Thoracic aorta (tissue), 2 donors: ENCODE measurements around the gene HPN. TPM values are rescaled to one million over a fixed set of nuclear protein-coding genes. Genes with fewer than 3 reads are reported as not detected.

ENCODE experiments used
- ATAC-seq: fragments of 150-250 bp; one replicate; pipeline ENCODE4 v1.8.0; 2017; ENCODE audit warnings: low read depth; ENCODE audit not compliant: insufficient number of reproducible peaks, low FRiP score
- DNase-seq: peaks from one replicate; pipeline ENCODE4 v3.0.0-alpha.2; 2020; ENCODE audit warnings: low spot score
- H3K27ac ChIP-seq, 2 donors: fragments of 200-600 bp; sonication (generic); 1 replicate in 1 of 2; 2 replicates in 1 of 2; pipeline ENCODE4 v1.5.1; 2016; ENCODE audit warnings: mild to moderate bottlenecking in 2 of 2, moderate library complexity in 2 of 2
- H3K27me3 ChIP-seq: fragments of 200-600 bp; sonication (generic); replicated peaks from 2 replicates; pipeline ENCODE4 v1.6.0; 2016; ENCODE audit warnings: mild to moderate bottlenecking; ENCODE audit not compliant: insufficient read depth
- H3K36me3 ChIP-seq: fragments of 200-600 bp; sonication (generic); one replicate; pipeline ENCODE4 v1.5.1; 2016
- H3K4me1 ChIP-seq, 2 donors: fragments of 200-600 bp; sonication (generic); 1 replicate in 1 of 2; 2 replicates in 1 of 2; pipeline versions ENCODE4 v1.5.1 to v1.6.0; 2016; ENCODE audit warnings: low read depth in 2 of 2, mild to moderate bottlenecking in 1 of 2; ENCODE audit not compliant: control insufficient read depth in 1 of 2
- H3K4me3 ChIP-seq: fragments of 200-600 bp; sonication (generic); 2 replicates; pipeline ENCODE4 v1.5.1; 2016; ENCODE audit warnings: mild to moderate bottlenecking
- H3K9me3 ChIP-seq: fragments of 200-600 bp; sonication (generic); 2 replicates; pipeline ENCODE4 v1.5.1; 2016
- total RNA-seq, 2 donors: library from RNA; depleted of rRNA; stranded (reverse); fragments of >200 nt; gene quantifications; one replicate each; pipeline versions ENCODE4 v1.1.0 to v1.2.3, GENCODE V29; 2016
- TF ChIP-seq, protein P1 (sequence below): fragments of 200-600 bp; sonication (generic); IDR thresholded peaks from one replicate; pipeline ENCODE4 v1.5.1; 2019; ENCODE audit warnings: antibody characterized with exemption

The HPN gene
- total RNA-seq, 2 donors from 2014 or later = 0.35 to 5.4 TPM

DNA sequence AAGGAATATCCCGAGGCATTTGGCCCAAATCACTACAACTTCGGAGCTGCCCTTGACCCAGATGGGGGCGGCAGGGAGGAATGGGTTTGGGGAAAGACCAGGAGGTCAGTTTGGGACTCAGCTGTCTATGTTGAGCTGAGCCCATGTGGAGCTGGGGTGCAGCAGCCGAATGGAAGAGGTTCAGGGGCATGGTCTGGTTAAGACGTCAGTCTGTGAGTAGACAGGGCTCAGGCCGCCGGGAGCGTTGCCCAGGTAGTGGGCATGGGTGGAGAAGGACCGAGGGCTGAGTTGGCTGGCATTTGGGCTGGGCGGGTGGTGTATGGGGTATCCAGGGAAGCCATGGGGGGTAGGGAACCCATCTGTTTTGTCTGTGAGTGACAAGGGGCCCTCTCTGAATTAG, 20.5 kb upstream of the HPN start:
- Histone ChIP-seq H3K36me3 (peaks cover 73% of the 10 kb centered on the region), H3K27me3 (no peaks in the 10 kb centered on the region), H3K9me3 (no peaks in the 10 kb centered on the region), H3K4me1 (no peaks in the 10 kb centered on the region), H3K27ac (no peak overlapping the region), H3K4me3 (no peak overlapping the region)
- no peak for DNase-seq
- TF ChIP-seq, protein P1, sequence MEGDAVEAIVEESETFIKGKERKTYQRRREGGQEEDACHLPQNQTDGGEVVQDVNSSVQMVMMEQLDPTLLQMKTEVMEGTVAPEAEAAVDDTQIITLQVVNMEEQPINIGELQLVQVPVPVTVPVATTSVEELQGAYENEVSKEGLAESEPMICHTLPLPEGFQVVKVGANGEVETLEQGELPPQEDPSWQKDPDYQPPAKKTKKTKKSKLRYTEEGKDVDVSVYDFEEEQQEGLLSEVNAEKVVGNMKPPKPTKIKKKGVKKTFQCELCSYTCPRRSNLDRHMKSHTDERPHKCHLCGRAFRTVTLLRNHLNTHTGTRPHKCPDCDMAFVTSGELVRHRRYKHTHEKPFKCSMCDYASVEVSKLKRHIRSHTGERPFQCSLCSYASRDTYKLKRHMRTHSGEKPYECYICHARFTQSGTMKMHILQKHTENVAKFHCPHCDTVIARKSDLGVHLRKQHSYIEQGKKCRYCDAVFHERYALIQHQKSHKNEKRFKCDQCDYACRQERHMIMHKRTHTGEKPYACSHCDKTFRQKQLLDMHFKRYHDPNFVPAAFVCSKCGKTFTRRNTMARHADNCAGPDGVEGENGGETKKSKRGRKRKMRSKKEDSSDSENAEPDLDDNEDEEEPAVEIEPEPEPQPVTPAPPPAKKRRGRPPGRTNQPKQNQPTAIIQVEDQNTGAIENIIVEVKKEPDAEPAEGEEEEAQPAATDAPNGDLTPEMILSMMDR = no peak
- ATAC-seq = no peak

- Histone ChIP-seq H3K27me3 (no peaks in the 10 kb centered on the region), H3K9me3 (no peaks in the 10 kb centered on the region), H3K4me3 (no peak overlapping the region), H3K27ac (no peak overlapping the region), H3K36me3 (peaks cover 71% of the 10 kb centered on the region), H3K4me1 (no peaks in the 10 kb centered on the region)
- ATAC-seq (no peak), DNase-seq (no peak)
- TF ChIP-seq, protein P1 = no peak
These were observed 19.9 kb upstream of the HPN start for GRCh38 chr19:35021596-35021995.

GRCh38 chr19:35022460-35022859, 19.1 kb upstream of the HPN start:
- no peak for DNase-seq
- no peak for ATAC-seq
- TF ChIP-seq, protein P1 = no peak
- H3K9me3 ChIP-seq = no peaks in the 10 kb centered on the region
- no peaks in the 10 kb centered on the region for H3K4me1 ChIP-seq
- H3K27ac ChIP-seq = no peak overlapping the region
- no peaks in the 10 kb centered on the region for H3K27me3 ChIP-seq
- H3K4me3 ChIP-seq = no peak overlapping the region
- H3K36me3 ChIP-seq = peaks cover 65% of the 10 kb centered on the region

DNA sequence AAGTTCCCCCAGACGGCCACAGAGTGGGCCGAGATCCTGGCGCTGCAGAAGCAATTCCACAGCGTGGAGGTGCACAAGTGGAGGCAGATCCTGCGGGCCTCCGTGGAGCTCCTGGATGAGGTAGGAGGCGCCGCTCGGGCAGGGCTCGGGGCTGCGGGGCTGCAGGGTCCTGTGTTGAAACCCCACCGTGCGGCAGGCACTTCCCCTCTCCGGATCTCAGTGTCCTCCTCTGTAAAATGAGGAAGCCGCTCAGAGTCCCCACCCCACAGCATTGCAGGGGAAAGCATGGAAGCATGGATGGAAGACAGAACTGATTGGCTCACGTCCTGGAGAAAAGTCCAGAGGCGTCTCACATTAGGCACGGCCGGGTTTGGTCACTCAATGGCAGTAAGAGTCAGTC, 18.1 kb upstream of the HPN start:
- TF ChIP-seq, protein P1 = no peak
- Histone ChIP-seq H3K27ac (no peak overlapping the region), H3K27me3 (no peaks in the 10 kb centered on the region), H3K36me3 (peaks cover 56% of the 10 kb centered on the region), H3K9me3 (no peaks in the 10 kb centered on the region), H3K4me3 (no peak overlapping the region), H3K4me1 (no peaks in the 10 kb centered on the region)
- DNase-seq = no peak
- ATAC-seq = no peak

- no peaks in the 10 kb centered on the region for H3K27me3 ChIP-seq
- no peak overlapping the region for H3K4me3 ChIP-seq
- no peaks in the 10 kb centered on the region for H3K4me1 ChIP-seq
- no peak overlapping the region for H3K27ac ChIP-seq
- TF ChIP-seq, protein P1 = no peak
- DNase-seq = no peak
- no peak for ATAC-seq
- peaks cover 49% of the 10 kb centered on the region for H3K36me3 ChIP-seq
- no peaks in the 10 kb centered on the region for H3K9me3 ChIP-seq
These were observed 17.4 kb upstream of the HPN start for GRCh38 chr19:35024095-35024494.
